Endothelial cell of umbilical vein (primary cell): ENCODE data around the gene PID1.

Experiments used
- CTCF ChIP-seq, 2 donors: IDR thresholded peaks; 1 replicate in 1 of 2; 2 replicates in 1 of 2; pipeline ENCODE4 v1.5.1; 2011; ENCODE audit warnings: low read length in 2 of 2, mild to moderate bottlenecking in 2 of 2, moderate library complexity in 2 of 2, control low read depth in 1 of 2, inconsistent platforms in 1 of 2, low read depth in 1 of 2; ENCODE audit not compliant: insufficient read depth in 1 of 2; ENCODE audit errors: extremely low read depth in 1 of 2
- JUN ChIP-seq: IDR thresholded peaks from 2 replicates; pipeline ENCODE4 v1.6.1; 2011; ENCODE audit warnings: borderline replicate concordance, low read depth; ENCODE audit not compliant: insufficient read length, insufficient read depth
- POLR2A ChIP-seq: IDR thresholded peaks from 2 replicates; pipeline ENCODE4 v1.6.1; 2012; ENCODE audit warnings: low read depth, mild to moderate bottlenecking, control low read depth, low read length

DNA sequence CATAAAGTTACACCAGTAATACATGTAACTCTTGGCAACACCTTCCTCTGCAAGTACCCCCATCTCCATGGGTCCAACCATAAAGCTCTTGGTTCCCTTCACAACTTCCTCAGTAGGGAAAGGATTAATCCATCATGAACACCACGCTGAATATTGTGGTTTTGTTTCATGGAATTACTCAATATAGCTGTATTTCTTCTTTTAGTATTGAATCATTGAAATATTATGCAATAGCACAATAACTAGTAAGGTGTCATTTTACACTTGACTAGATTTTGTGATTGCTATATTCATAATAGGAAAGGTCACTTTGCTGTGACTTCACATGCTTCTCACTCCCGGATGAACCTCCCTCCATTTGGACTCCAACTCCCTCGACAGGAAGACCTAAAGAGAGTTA, 29.7 kb upstream of the PID1 start:
- TF ChIP-seq POLR2A (no peak), JUN (no peak), CTCF (IDR thresholded peaks at IDR 0.05; ENCODE audit: extremely low read depth in 1 of 2, insufficient read depth in 1 of 2, low read depth in 1 of 2, low read length in 2 of 2) (no peak)
